HEK293 (cell line): ENCODE results near the gene ZFHX3.

Experiments used
- CTCF ChIA-PET: fragments of 350-600 bp; formaldehyde crosslinking; extraction: SDS; loops from one replicate; lab custom pipeline; 2021; ENCODE audit warnings: antibody characterized with exemption; lab: Yijun Ruan, JAX
- POLR2A ChIA-PET: fragments of 300-600 bp; formaldehyde crosslinking; extraction: SDS; loops from one replicate; lab custom pipeline; 2020; ENCODE audit warnings: antibody characterized with exemption, inconsistent platforms; lab: Yijun Ruan, JAX
- H3K27ac ChIP-seq: fragments of 200-500 bp; sonication (Bioruptor generic); 2 replicates; pipeline ENCODE4 v1.5.1; 2014; ENCODE audit warnings: low read depth, low read length, control low read depth, inconsistent platforms; ENCODE audit errors: extremely low read depth
- H3K36me3 ChIP-seq, 2 experiments: fragments of 200-500 bp in 1 of 2; sonication (Bioruptor generic) in 1 of 2; 1 replicate in 1 of 2; 2 replicates in 1 of 2; pipeline ENCODE4 v1.5.1; 2014 to 2017; ENCODE audit warnings: inconsistent platforms in 2 of 2, low read length in 2 of 2; ENCODE audit not compliant: control insufficient read depth in 2 of 2, insufficient read depth in 1 of 2
- H3K4me1 ChIP-seq: fragments of 200-500 bp; sonication (Bioruptor generic); 2 replicates; pipeline ENCODE4 v1.5.1; 2014; ENCODE audit warnings: mild to moderate bottlenecking, low read length, inconsistent platforms; ENCODE audit not compliant: control insufficient read depth, insufficient read depth
- H3K4me3 ChIP-seq: 2 replicates; pipeline ENCODE4 v1.5.1; 2011; ENCODE audit warnings: low read depth, mild to moderate bottlenecking, control low read depth, low read length, moderate library complexity
- H3K9me3 ChIP-seq: fragments of 200-500 bp; sonication (Bioruptor generic); 2 replicates; pipeline ENCODE4 v1.5.1; 2014; ENCODE audit warnings: low read depth, low read length, inconsistent platforms; ENCODE audit not compliant: control insufficient read depth, insufficient read depth
- GLI2 ChIP-seq: fragments of 450-650 bp; formaldehyde crosslinking; IDR thresholded peaks from 2 replicates; pipeline ENCODE4; 2017; ENCODE audit warnings: missing biosample characterization, missing genetic modification characterization, low read depth, borderline replicate concordance
- GLI4 ChIP-seq: fragments of 450-650 bp; formaldehyde crosslinking; IDR thresholded peaks from 2 replicates; pipeline ENCODE4 v1.5.1; 2016; ENCODE audit warnings: missing biosample characterization, missing genetic modification characterization
- MYNN ChIP-seq: fragments of 450-650 bp; formaldehyde crosslinking; IDR thresholded peaks from 2 replicates; pipeline ENCODE4 v1.5.1; 2016; ENCODE audit warnings: missing biosample characterization, missing genetic modification characterization, borderline replicate concordance
- OSR2 ChIP-seq: fragments of 450-650 bp; formaldehyde crosslinking; IDR thresholded peaks from 2 replicates; pipeline ENCODE4 v1.5.1; 2016; ENCODE audit warnings: missing biosample characterization, missing genetic modification characterization
- SALL2 ChIP-seq: fragments of 450-650 bp; formaldehyde crosslinking; IDR thresholded peaks from 2 replicates; pipeline ENCODE4 v1.5.0; 2017; ENCODE audit warnings: missing biosample characterization, mild to moderate bottlenecking, missing genetic modification characterization, borderline replicate concordance
- WT1 ChIP-seq: fragments of 450-650 bp; formaldehyde crosslinking; IDR thresholded peaks from 2 replicates; pipeline ENCODE4 v1.5.1; 2016; ENCODE audit warnings: missing biosample characterization, missing genetic modification characterization
- ZBTB1 ChIP-seq: fragments of 450-650 bp; formaldehyde crosslinking; IDR thresholded peaks from 2 replicates; pipeline ENCODE4 v1.5.1; 2016; ENCODE audit warnings: missing biosample characterization, missing genetic modification characterization
- ZBTB8A ChIP-seq: fragments of 450-650 bp; formaldehyde crosslinking; IDR thresholded peaks from 2 replicates; pipeline ENCODE4 v1.5.1; 2016; ENCODE audit warnings: missing biosample characterization, missing genetic modification characterization
- ZFP3 ChIP-seq: fragments of 450-650 bp; formaldehyde crosslinking; IDR thresholded peaks from 2 replicates; pipeline ENCODE4 v1.5.1; 2016; ENCODE audit warnings: low read depth, missing biosample characterization, missing genetic modification characterization
- ZNF114 ChIP-seq: fragments of 450-650 bp; formaldehyde crosslinking; IDR thresholded peaks from 2 replicates; pipeline ENCODE4 v1.5.0; 2017; ENCODE audit warnings: missing biosample characterization, missing genetic modification characterization
- ZNF23 ChIP-seq: fragments of 450-650 bp; formaldehyde crosslinking; IDR thresholded peaks from 2 replicates; pipeline ENCODE4 v1.5.1; 2016; ENCODE audit warnings: missing biosample characterization, missing genetic modification characterization, borderline replicate concordance
- ZNF280D ChIP-seq: fragments of 450-650 bp; formaldehyde crosslinking; IDR thresholded peaks from 2 replicates; pipeline ENCODE4 v1.5.1; 2016; ENCODE audit warnings: missing biosample characterization, missing genetic modification characterization
- ZNF350 ChIP-seq: fragments of 450-650 bp; formaldehyde crosslinking; IDR thresholded peaks from 2 replicates; pipeline ENCODE4 v1.5.0; 2017; ENCODE audit warnings: missing biosample characterization, mild to moderate bottlenecking, missing genetic modification characterization
- ZNF426 ChIP-seq: fragments of 450-650 bp; formaldehyde crosslinking; IDR thresholded peaks from 2 replicates; pipeline ENCODE4 v1.5.1; 2017; ENCODE audit warnings: missing biosample characterization, missing genetic modification characterization, mild to moderate bottlenecking, inconsistent platforms, moderate library complexity
- ZNF433 ChIP-seq: fragments of 450-650 bp; formaldehyde crosslinking; IDR thresholded peaks from 2 replicates; pipeline ENCODE4 v1.5.1; 2016; ENCODE audit warnings: missing biosample characterization, missing genetic modification characterization, low read depth
- ZNF501 ChIP-seq: fragments of 450-650 bp; formaldehyde crosslinking; IDR thresholded peaks from 2 replicates; pipeline ENCODE4 v1.5.1; 2016; ENCODE audit warnings: missing biosample characterization, missing genetic modification characterization
- ZNF529 ChIP-seq: fragments of 450-650 bp; formaldehyde crosslinking; IDR thresholded peaks from 2 replicates; pipeline ENCODE4 v1.5.1; 2017; ENCODE audit warnings: missing genetic modification characterization, missing biosample characterization; ENCODE audit not compliant: insufficient replicate concordance
- ZNF558 ChIP-seq: fragments of 450-650 bp; formaldehyde crosslinking; IDR thresholded peaks from 2 replicates; pipeline ENCODE4 v1.5.1; 2016; ENCODE audit warnings: missing biosample characterization, missing genetic modification characterization
- ZNF596 ChIP-seq: fragments of 450-650 bp; IDR thresholded peaks from 2 replicates; pipeline ENCODE4 v1.5.0; 2018; ENCODE audit warnings: missing biosample characterization, mild to moderate bottlenecking, missing genetic modification characterization, moderate library complexity
- ZNF791 ChIP-seq: fragments of 450-650 bp; formaldehyde crosslinking; IDR thresholded peaks from 2 replicates; pipeline ENCODE4 v1.5.1; 2016; ENCODE audit warnings: missing biosample characterization, missing genetic modification characterization
- ZSCAN30 ChIP-seq: fragments of 450-650 bp; IDR thresholded peaks from 2 replicates; pipeline ENCODE4 v1.5.1; 2018; ENCODE audit warnings: missing biosample characterization, mild to moderate bottlenecking, missing genetic modification characterization, moderate library complexity
- TF ChIP-seq, protein P1 (sequence below): fragments of 450-650 bp; formaldehyde crosslinking; IDR thresholded peaks from 2 replicates; pipeline ENCODE4 v1.5.1; 2016; ENCODE audit warnings: missing biosample characterization, missing genetic modification characterization
- TF ChIP-seq, protein P2 (sequence below): fragments of 450-650 bp; formaldehyde crosslinking; conservative IDR thresholded peaks from 2 replicates; pipeline ENCODE4 v1.5.1; 2016; ENCODE audit warnings: low read depth, missing biosample characterization, missing genetic modification characterization
- TF ChIP-seq, protein P3 (sequence below): fragments of 450-650 bp; IDR thresholded peaks from 2 replicates; pipeline ENCODE4 v1.5.1; 2018; ENCODE audit warnings: missing biosample characterization, missing genetic modification characterization
- TF ChIP-seq, protein P4 (sequence below): fragments of 450-650 bp; formaldehyde crosslinking; IDR thresholded peaks from 2 replicates; pipeline ENCODE4; 2016; ENCODE audit warnings: missing biosample characterization, missing genetic modification characterization

ZFHX3 gene

GRCh38 chr16:72991644-72992043 is 56.3 kb downstream of the ZFHX3 start:
- no peak overlapping the region for H3K27ac ChIP-seq
- H3K36me3 ChIP-seq: no peaks in the 10 kb centered on the region
- H3K9me3 ChIP-seq: no peaks in the 10 kb centered on the region
- ChIA-PET CTCF (no interaction called here), POLR2A (no interaction called here)
- peaks cover 17% of the 10 kb centered on the region for H3K4me1 ChIP-seq
- TF ChIP-seq ZNF426 (tag by site-specific recombination) (no peak), ZNF596 (tag by site-specific recombination) (no peak), MYNN (tag by site-specific recombination) (no peak), ZSCAN30 (tag by site-specific recombination) (no peak), ZBTB8A (no peak), ZNF501 (tag by site-specific recombination) (no peak)
- TF ChIP-seq, protein P1, sequence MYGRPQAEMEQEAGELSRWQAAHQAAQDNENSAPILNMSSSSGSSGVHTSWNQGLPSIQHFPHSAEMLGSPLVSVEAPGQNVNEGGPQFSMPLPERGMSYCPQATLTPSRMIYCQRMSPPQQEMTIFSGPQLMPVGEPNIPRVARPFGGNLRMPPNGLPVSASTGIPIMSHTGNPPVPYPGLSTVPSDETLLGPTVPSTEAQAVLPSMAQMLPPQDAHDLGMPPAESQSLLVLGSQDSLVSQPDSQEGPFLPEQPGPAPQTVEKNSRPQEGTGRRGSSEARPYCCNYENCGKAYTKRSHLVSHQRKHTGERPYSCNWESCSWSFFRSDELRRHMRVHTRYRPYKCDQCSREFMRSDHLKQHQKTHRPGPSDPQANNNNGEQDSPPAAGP (tag by site-specific recombination): no peak
- TF ChIP-seq, protein P2, sequence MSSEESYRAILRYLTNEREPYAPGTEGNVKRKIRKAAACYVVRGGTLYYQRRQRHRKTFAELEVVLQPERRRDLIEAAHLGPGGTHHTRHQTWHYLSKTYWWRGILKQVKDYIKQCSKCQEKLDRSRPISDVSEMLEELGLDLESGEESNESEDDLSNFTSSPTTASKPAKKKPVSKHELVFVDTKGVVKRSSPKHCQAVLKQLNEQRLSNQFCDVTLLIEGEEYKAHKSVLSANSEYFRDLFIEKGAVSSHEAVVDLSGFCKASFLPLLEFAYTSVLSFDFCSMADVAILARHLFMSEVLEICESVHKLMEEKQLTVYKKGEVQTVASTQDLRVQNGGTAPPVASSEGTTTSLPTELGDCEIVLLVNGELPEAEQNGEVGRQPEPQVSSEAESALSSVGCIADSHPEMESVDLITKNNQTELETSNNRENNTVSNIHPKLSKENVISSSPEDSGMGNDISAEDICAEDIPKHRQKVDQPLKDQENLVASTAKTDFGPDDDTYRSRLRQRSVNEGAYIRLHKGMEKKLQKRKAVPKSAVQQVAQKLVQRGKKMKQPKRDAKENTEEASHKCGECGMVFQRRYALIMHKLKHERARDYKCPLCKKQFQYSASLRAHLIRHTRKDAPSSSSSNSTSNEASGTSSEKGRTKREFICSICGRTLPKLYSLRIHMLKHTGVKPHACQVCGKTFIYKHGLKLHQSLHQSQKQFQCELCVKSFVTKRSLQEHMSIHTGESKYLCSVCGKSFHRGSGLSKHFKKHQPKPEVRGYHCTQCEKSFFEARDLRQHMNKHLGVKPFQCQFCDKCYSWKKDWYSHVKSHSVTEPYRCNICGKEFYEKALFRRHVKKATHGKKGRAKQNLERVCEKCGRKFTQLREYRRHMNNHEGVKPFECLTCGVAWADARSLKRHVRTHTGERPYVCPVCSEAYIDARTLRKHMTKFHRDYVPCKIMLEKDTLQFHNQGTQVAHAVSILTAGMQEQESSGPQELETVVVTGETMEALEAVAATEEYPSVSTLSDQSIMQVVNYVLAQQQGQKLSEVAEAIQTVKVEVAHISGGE (tag by site-specific recombination): no peak
- no peak overlapping the region for H3K4me3 ChIP-seq

GRCh38 chr16:72991211-72991610 is 56.7 kb downstream of the ZFHX3 start:
- Histone ChIP-seq H3K4me1 (peaks cover 17% of the 10 kb centered on the region), H3K27ac (no peak overlapping the region), H3K9me3 (no peaks in the 10 kb centered on the region), H3K36me3 (no peaks in the 10 kb centered on the region), H3K4me3 (no peak overlapping the region)
- ChIA-PET POLR2A (no interaction called here), CTCF (interaction anchor here (1.1 kb wide), 1 partner anchor 10 kb away, joined by 3 read pairs; no protein-coding TSS in a partner anchor)
- TF ChIP-seq ZNF791: no peak
- TF ChIP-seq, protein P3, sequence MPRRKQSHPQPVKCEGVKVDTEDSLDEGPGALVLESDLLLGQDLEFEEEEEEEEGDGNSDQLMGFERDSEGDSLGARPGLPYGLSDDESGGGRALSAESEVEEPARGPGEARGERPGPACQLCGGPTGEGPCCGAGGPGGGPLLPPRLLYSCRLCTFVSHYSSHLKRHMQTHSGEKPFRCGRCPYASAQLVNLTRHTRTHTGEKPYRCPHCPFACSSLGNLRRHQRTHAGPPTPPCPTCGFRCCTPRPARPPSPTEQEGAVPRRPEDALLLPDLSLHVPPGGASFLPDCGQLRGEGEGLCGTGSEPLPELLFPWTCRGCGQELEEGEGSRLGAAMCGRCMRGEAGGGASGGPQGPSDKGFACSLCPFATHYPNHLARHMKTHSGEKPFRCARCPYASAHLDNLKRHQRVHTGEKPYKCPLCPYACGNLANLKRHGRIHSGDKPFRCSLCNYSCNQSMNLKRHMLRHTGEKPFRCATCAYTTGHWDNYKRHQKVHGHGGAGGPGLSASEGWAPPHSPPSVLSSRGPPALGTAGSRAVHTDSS (tag by site-specific recombination): no peak
- no peak for TF ChIP-seq ZNF529 (tag by site-specific recombination)
- TF ChIP-seq SALL2: no peak
- TF ChIP-seq ZNF23 (tag by site-specific recombination): no peak
- TF ChIP-seq ZBTB1 (tag by site-specific recombination): no peak
- no peak for TF ChIP-seq ZNF433 (tag by site-specific recombination)
- TF ChIP-seq GLI4: no peak
- TF ChIP-seq ZNF280D (tag by site-specific recombination): no peak
- no peak for TF ChIP-seq ZNF114 (tag by site-specific recombination)
- no peak for TF ChIP-seq WT1 (tag by site-specific recombination)
- TF ChIP-seq ZNF558 (tag by site-specific recombination): no peak
- no peak for TF ChIP-seq ZFP3 (tag by site-specific recombination)
- no peak for TF ChIP-seq ZNF350 (tag by site-specific recombination)
- TF ChIP-seq, protein P4, sequence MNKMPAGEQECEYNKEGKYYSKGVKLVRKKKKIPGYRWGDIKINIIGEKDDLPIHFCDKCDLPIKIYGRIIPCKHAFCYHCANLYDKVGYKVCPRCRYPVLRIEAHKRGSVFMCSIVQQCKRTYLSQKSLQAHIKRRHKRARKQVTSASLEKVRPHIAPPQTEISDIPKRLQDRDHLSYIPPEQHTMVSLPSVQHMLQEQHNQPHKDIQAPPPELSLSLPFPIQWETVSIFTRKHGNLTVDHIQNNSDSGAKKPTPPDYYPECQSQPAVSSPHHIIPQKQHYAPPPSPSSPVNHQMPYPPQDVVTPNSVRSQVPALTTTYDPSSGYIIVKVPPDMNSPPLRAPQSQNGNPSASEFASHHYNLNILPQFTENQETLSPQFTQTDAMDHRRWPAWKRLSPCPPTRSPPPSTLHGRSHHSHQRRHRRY (tag by site-specific recombination): no peak
- no peak for TF ChIP-seq GLI2 (tag by site-specific recombination)
- TF ChIP-seq OSR2 (tag by site-specific recombination): no peak
